Gastrocnemius medialis (tissue), 4 donors: Measurements from ENCODE around the gene ZNF836. TPM values are rescaled to one million over a fixed set of nuclear protein-coding genes. Genes with fewer than 3 reads are reported as not detected.
"Not testable (repeated sequence)": the region's sequence is repeated elsewhere in the genome, so short reads cannot be mapped to it uniquely, and the experiment has no call there.

ENCODE experiments used
- ATAC-seq, 2 donors: fragments of 150-250 bp; one replicate each; pipeline ENCODE4 v1.9.1; 2016
- DNase-seq, 2 donors: peaks; one replicate each; pipeline ENCODE4 v3.0.0-alpha.2; 2019
- H3K27ac ChIP-seq, 4 donors: fragments of 200-600 bp; sonication (generic); 1 replicate in 1 of 4; 2 replicates in 3 of 4; pipeline ENCODE4 v1.5.1; 2016 to 2018; ENCODE audit warnings: mild to moderate bottlenecking in 2 of 4, moderate library complexity in 1 of 4
- H3K27me3 ChIP-seq, 3 donors: fragments of 200-600 bp; sonication (generic) in 2 of 3; 1 replicate in 1 of 3; 2 replicates in 2 of 3; pipeline versions ENCODE4 v1.5.1 to v1.6.0; 2016 to 2019; ENCODE audit warnings: mild to moderate bottlenecking in 1 of 3, moderate library complexity in 1 of 3
- H3K36me3 ChIP-seq, 2 donors: fragments of 200-600 bp; sonication (generic) in 1 of 2; one replicate each; pipeline ENCODE4 v1.5.1; 2017 to 2018
- H3K4me1 ChIP-seq, 2 donors: fragments of 200-600 bp; sonication (generic) in 1 of 2; one replicate each; pipeline ENCODE4 v1.5.1; 2016 to 2017; ENCODE audit warnings: mild to moderate bottlenecking in 2 of 2
- H3K4me3 ChIP-seq, 4 donors: fragments of 200-600 bp; sonication (generic) in 3 of 4; 1 replicate in 1 of 4; 2 replicates in 3 of 4; pipeline ENCODE4 v1.5.1; 2016 to 2019; ENCODE audit warnings: mild to moderate bottlenecking in 2 of 4
- H3K9me3 ChIP-seq, 3 donors: fragments of 200-600 bp; sonication (generic) in 2 of 3; 1 replicate in 1 of 3; 2 replicates in 2 of 3; pipeline ENCODE4 v1.5.1; 2016 to 2019
- CTCF ChIP-seq, 5 experiments: fragments of 450-650 bp in 3 of 5; fragments of 200-600 bp in 2 of 5; sonication (generic) in 2 of 5; IDR thresholded peaks in 4 of 5; conservative IDR thresholded peaks in 1 of 5; 1 replicate in 4 of 5; 2 replicates in 1 of 5; pipeline ENCODE4 v1.5.1; 2016 to 2019; ENCODE audit warnings: antibody characterized with exemption in 5 of 5, mild to moderate bottlenecking in 3 of 5, moderate library complexity in 3 of 5
- POLR2A ChIP-seq, 2 donors: fragments of 450-650 bp; IDR thresholded peaks; one replicate each; pipeline ENCODE4 v1.6.1; 2017; ENCODE audit warnings: antibody characterized with exemption in 2 of 2, mild to moderate bottlenecking in 2 of 2, moderate library complexity in 2 of 2
- in situ Hi-C, 4 donors: fragments of 200-750 bp; cut with MboI; loops; one replicate each; pipeline versions ENCODE4 v1.15.0 to v1.8.0; 2017; ENCODE audit warnings: low sequenced_read_pairs in 4 of 4
- intact Hi-C: fragments of 100-400 bp; cut with DNase I; formaldehyde crosslinking; loops from one replicate; pipeline ENCODE4 v1.15.1; 2023; ENCODE audit warnings: low total_unique reads
- total RNA-seq, 4 donors: library from RNA; depleted of rRNA; stranded (reverse); fragments of >200 nt; gene quantifications; one replicate each; pipeline versions ENCODE4 v1.1.0 to v1.2.3, GENCODE V29; 2016

Gene ZNF836
- total RNA-seq, 4 donors from 2014 or later, result 1.2 to 4.9 (median 2.3) TPM

GRCh38 chr19:52206481-52206880, 35.1 kb upstream of the ZNF836 start:
- Histone ChIP-seq H3K4me3 (no peak overlapping the region), H3K4me1 (peaks cover 4 to 47% of the 10 kb centered on the region in 2 donors), H3K27me3 (no peaks in the 10 kb centered on the region), H3K27ac (peak overlapping the region; percentile 27 to 99 (median 65)), H3K36me3 (peaks cover 0 to 83% of the 10 kb centered on the region in 2 donors), H3K9me3 (no peaks in the 10 kb centered on the region)
- ATAC-seq (peak; percentile 65 to 75), DNase-seq (peak; percentile 47 to 82)
- in situ Hi-C loops (no loop called here), intact Hi-C loops (no loop called here)
- no peak for TF ChIP-seq POLR2A (IDR thresholded peaks at IDR 0.05)

GRCh38 chr19:52200755-52201391, 29.5 kb upstream of the ZNF836 start:
- H3K27me3 ChIP-seq, ATAC-seq, H3K4me3 ChIP-seq, DNase-seq, H3K9me3 ChIP-seq, in situ Hi-C loops: not testable (repeated sequence)
- Histone ChIP-seq H3K36me3 (peaks cover 0 to 52% of the 10 kb centered on the region in 2 donors), H3K27ac (peak overlapping the region; percentile 92 to 99 (median 94)), H3K4me1 (peaks cover 36 to 74% of the 10 kb centered on the region in 2 donors)
- intact Hi-C loops, result loop anchor here (1.0 kb wide), 1 partner anchor 12 kb away; no protein-coding TSS in a partner anchor

GRCh38 chr19:52200044-52200443, 28.6 kb upstream of the ZNF836 start:
- in situ Hi-C loops (no loop called here), intact Hi-C loops (loop anchor here (1.0 kb wide), 1 partner anchor 11 kb away; no protein-coding TSS in a partner anchor)
- no peak overlapping the region for H3K4me3 ChIP-seq

GRCh38 chr19:52198678-52199077, 27.3 kb upstream of the ZNF836 start:
- peaks cover 58 to 85% of the 10 kb centered on the region in 2 donors for H3K4me1 ChIP-seq
- ATAC-seq (no peak), DNase-seq (no peak)
- TF ChIP-seq POLR2A (IDR thresholded peaks at IDR 0.05) (no peak), CTCF (IDR thresholded peaks at IDR 0.05 in 4 of 5, conservative IDR thresholded peaks at IDR 0.05 in 1 of 5) (no peak)
- peak overlapping the region; percentile 92 to 99 (median 94) for H3K27ac ChIP-seq
- in situ Hi-C loops (no loop called here), intact Hi-C loops (no loop called here)
- H3K36me3 ChIP-seq, result peaks cover 0 to 31% of the 10 kb centered on the region in 2 donors
- no peaks in the 10 kb centered on the region for H3K27me3 ChIP-seq
- H3K4me3 ChIP-seq, result no peak overlapping the region
- no peaks in the 10 kb centered on the region for H3K9me3 ChIP-seq

More at GRCh38 chr19:52200044-52200443, 28.6 kb upstream of the ZNF836 start:
- Histone ChIP-seq H3K27me3 (no peaks in the 10 kb centered on the region), H3K27ac (peak overlapping the region; percentile 92 to 99 (median 94)), H3K4me1 (peaks cover 44 to 82% of the 10 kb centered on the region in 2 donors), H3K36me3 (peaks cover 0 to 44% of the 10 kb centered on the region in 2 donors), H3K9me3 (no peaks in the 10 kb centered on the region)
- ATAC-seq (peak; percentile 96 to 98), DNase-seq (peak; percentile 79 to 86)
- peak; percentile 56 to 61 for TF ChIP-seq POLR2A (IDR thresholded peaks at IDR 0.05)
- no peak for TF ChIP-seq CTCF (IDR thresholded peaks at IDR 0.05 in 4 of 5, conservative IDR thresholded peaks at IDR 0.05 in 1 of 5)

- Histone ChIP-seq H3K27ac (peak overlapping the region; percentile 92 to 99 (median 94)), H3K4me3 (no peak overlapping the region), H3K9me3 (no peaks in the 10 kb centered on the region), H3K36me3 (peaks cover 0 to 29% of the 10 kb centered on the region in 2 donors), H3K4me1 (peaks cover 61 to 85% of the 10 kb centered on the region in 2 donors), H3K27me3 (no peaks in the 10 kb centered on the region)
- in situ Hi-C loops, result no loop called here
- no peak for DNase-seq
- intact Hi-C loops, result no loop called here
- no peak for TF ChIP-seq CTCF (IDR thresholded peaks at IDR 0.05 in 4 of 5, conservative IDR thresholded peaks at IDR 0.05 in 1 of 5)
- TF ChIP-seq POLR2A (IDR thresholded peaks at IDR 0.05), result no peak
- ATAC-seq, result no peak
Observed at GRCh38 chr19:52197964-52198363, 26.5 kb upstream of the ZNF836 start.
